Astrocyte (in vitro differentiated cells and primary cell): ENCODE measurements around the gene KIR3DL3. TPM values are rescaled to one million over a fixed set of nuclear protein-coding genes. Genes with fewer than 3 reads are reported as not detected.
"Not testable (repeated sequence)": the region's sequence is repeated elsewhere in the genome, so short reads cannot be mapped to it uniquely, and the experiment has no call there.

Source experiments
- DNase-seq: peaks from one replicate; pipeline ENCODE4 v3.0.0-alpha.2; 2010; ENCODE audit warnings: low read depth
- FAIRE-seq: peaks from 2 replicates; lab custom pipeline; 2011; peaks lifted over from hg19 to GRCh38; lab: Jason Lieb, UNC
- H2AFZ ChIP-seq: 2 replicates; pipeline ENCODE4 v1.6.0; 2012; ENCODE audit warnings: low read depth, low read length, inconsistent platforms
- H3K27ac ChIP-seq: 2 replicates; pipeline ENCODE4 v1.5.1; 2011; ENCODE audit warnings: low read depth, low read length, inconsistent platforms
- H3K27me3 ChIP-seq: 2 replicates; pipeline ENCODE4 v1.6.0; 2011; ENCODE audit warnings: low read length, inconsistent platforms; ENCODE audit not compliant: insufficient read depth
- H3K36me3 ChIP-seq: 2 replicates; pipeline ENCODE4 v1.5.1; 2011; ENCODE audit warnings: low read length, inconsistent platforms; ENCODE audit not compliant: insufficient read depth
- H3K4me1 ChIP-seq: 2 replicates; pipeline ENCODE4 v1.5.1; 2011; ENCODE audit warnings: low read length, inconsistent platforms; ENCODE audit not compliant: insufficient read depth
- H3K4me2 ChIP-seq: 2 replicates; pipeline ENCODE4 v1.6.0; 2012; ENCODE audit warnings: low read length, inconsistent platforms
- H3K4me3 ChIP-seq: 2 replicates; pipeline ENCODE4 v1.5.1; 2011; ENCODE audit warnings: low read depth, mild to moderate bottlenecking, low read length, inconsistent platforms; ENCODE audit not compliant: insufficient read depth
- H3K79me2 ChIP-seq: 2 replicates; pipeline ENCODE4 v1.6.0; 2012; ENCODE audit warnings: mild to moderate bottlenecking, low read length, inconsistent platforms; ENCODE audit not compliant: insufficient read depth
- H3K9ac ChIP-seq: 2 replicates; pipeline ENCODE4 v1.6.0; 2012; ENCODE audit warnings: mild to moderate bottlenecking, low read length, inconsistent platforms
- H3K9me3 ChIP-seq: 2 replicates; pipeline ENCODE4 v1.5.1; 2012; ENCODE audit warnings: low read depth, mild to moderate bottlenecking, low read length, inconsistent platforms; ENCODE audit not compliant: insufficient read depth
- H4K20me1 ChIP-seq: 2 replicates; pipeline ENCODE4 v1.6.0; 2012; ENCODE audit warnings: low read length, inconsistent platforms; ENCODE audit not compliant: insufficient read depth
- H3K27ac Mint-ChIP-seq: one replicate; pipeline ENCODE4 v1.8.0; 2021; ENCODE audit warnings: mild to moderate bottlenecking, mixed read lengths; ENCODE audit not compliant: unreplicated experiment
- H3K27me3 Mint-ChIP-seq: one replicate; pipeline ENCODE4 v1.8.0; 2021; ENCODE audit warnings: low read depth, mixed read lengths; ENCODE audit not compliant: unreplicated experiment
- H3K36me3 Mint-ChIP-seq: one replicate; pipeline ENCODE4 v1.8.0; 2021; ENCODE audit warnings: low read depth, mixed read lengths; ENCODE audit not compliant: unreplicated experiment
- H3K4me1 Mint-ChIP-seq: one replicate; pipeline ENCODE4 v1.8.0; 2021; ENCODE audit warnings: low read depth, mixed read lengths; ENCODE audit not compliant: unreplicated experiment
- H3K4me3 Mint-ChIP-seq: one replicate; pipeline ENCODE4 v1.8.0; 2021; ENCODE audit warnings: mild to moderate bottlenecking, moderate library complexity, mixed read lengths; ENCODE audit not compliant: unreplicated experiment
- H3K9me3 Mint-ChIP-seq: one replicate; pipeline ENCODE4 v1.8.0; 2021; ENCODE audit warnings: mild to moderate bottlenecking, mixed read lengths; ENCODE audit not compliant: unreplicated experiment
- total RNA-seq: library from RNA; stranded (reverse); gene quantifications from 2 replicates; pipeline ENCODE4 v1.2.1, GENCODE V29; 2021

The KIR3DL3 gene
- total RNA-seq, 1 donor from 2014 or later: not detected

DNA sequence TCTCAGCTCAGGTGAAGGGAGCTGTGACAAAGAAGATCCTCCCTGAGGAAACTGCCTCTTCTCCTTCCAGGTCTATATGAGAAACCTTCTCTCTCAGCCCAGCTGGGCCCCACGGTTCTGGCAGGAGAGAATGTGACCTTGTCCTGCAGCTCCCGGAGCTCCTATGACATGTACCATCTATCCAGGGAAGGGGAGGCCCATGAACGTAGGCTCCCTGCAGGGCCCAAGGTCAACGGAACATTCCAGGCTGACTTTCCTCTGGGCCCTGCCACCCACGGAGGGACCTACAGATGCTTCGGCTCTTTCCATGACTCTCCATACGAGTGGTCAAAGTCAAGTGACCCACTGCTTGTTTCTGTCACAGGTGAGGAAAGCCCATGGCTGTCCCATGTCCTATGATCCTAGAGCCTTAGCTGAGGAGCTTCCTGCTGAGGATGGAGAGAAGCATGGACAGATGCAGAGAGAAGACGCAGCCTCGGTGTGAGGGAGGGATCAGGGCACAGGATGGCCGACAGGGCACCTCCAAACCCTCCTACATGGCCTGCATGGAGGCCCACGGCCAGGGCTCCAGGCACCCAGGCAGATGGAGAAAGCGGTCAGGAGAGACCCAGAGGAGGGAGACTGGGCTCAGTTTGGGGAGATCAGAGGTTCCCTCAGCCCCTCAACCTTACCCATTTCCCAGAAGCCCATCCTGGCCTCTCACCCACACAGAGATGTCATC, 51.0 kb downstream of the KIR3DL3 start:
- not testable (repeated sequence) for H3K36me3 ChIP-seq, H2AFZ ChIP-seq, H3K27ac Mint-ChIP-seq, H4K20me1 ChIP-seq, H3K4me3 Mint-ChIP-seq, H3K4me2 ChIP-seq, DNase-seq, H3K36me3 Mint-ChIP-seq, FAIRE-seq, H3K4me1 ChIP-seq, H3K4me1 Mint-ChIP-seq, H3K27ac ChIP-seq, H3K27me3 ChIP-seq, H3K4me3 ChIP-seq, H3K79me2 ChIP-seq, H3K9me3 ChIP-seq, H3K27me3 Mint-ChIP-seq, H3K9ac ChIP-seq
- peaks cover 17% of the 10 kb centered on the region for H3K9me3 Mint-ChIP-seq

- H3K9me3 ChIP-seq, H3K27me3 ChIP-seq, H3K79me2 ChIP-seq, H3K4me2 ChIP-seq, H3K27ac ChIP-seq, H3K36me3 Mint-ChIP-seq, H3K27me3 Mint-ChIP-seq, H3K4me1 Mint-ChIP-seq, H4K20me1 ChIP-seq, H3K9ac ChIP-seq, H3K4me3 ChIP-seq, H3K36me3 ChIP-seq, FAIRE-seq, H3K4me3 Mint-ChIP-seq, H3K27ac Mint-ChIP-seq, H3K4me1 ChIP-seq, DNase-seq, H2AFZ ChIP-seq: not testable (repeated sequence)
- peaks cover 13% of the 10 kb centered on the region for H3K9me3 Mint-ChIP-seq
These were observed 51.6 kb downstream of the KIR3DL3 start for GRCh38 chr19:54775830-54776229.

DNA sequence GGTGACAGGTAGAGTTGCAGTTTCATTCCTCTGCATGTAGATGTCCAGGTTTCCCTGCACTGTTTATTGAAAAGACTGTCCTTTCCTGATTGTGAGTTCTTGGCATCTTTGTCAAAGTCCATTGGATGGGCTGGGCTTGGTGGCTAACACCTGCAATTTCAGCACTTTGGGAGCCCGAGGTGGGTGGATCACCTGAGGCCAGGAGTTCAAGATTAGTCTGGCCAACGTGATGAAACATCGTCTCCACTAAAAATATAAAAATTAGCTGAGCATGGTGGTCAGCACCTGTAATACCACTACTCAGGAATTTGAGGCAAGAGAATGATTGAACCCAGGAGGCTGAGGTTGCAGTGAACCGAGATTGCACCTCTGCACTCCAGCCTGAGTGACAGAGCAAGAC, 53.6 kb downstream of the KIR3DL3 start:
- FAIRE-seq, H3K9me3 ChIP-seq, H3K27ac Mint-ChIP-seq, H3K36me3 Mint-ChIP-seq, H2AFZ ChIP-seq, H3K27ac ChIP-seq, H3K9ac ChIP-seq, H3K4me3 ChIP-seq, H4K20me1 ChIP-seq, H3K27me3 ChIP-seq, H3K4me1 Mint-ChIP-seq, H3K36me3 ChIP-seq, H3K4me1 ChIP-seq, H3K27me3 Mint-ChIP-seq, DNase-seq, H3K79me2 ChIP-seq, H3K4me2 ChIP-seq, H3K4me3 Mint-ChIP-seq: not testable (repeated sequence)
- peaks cover 13% of the 10 kb centered on the region for H3K9me3 Mint-ChIP-seq

DNA sequence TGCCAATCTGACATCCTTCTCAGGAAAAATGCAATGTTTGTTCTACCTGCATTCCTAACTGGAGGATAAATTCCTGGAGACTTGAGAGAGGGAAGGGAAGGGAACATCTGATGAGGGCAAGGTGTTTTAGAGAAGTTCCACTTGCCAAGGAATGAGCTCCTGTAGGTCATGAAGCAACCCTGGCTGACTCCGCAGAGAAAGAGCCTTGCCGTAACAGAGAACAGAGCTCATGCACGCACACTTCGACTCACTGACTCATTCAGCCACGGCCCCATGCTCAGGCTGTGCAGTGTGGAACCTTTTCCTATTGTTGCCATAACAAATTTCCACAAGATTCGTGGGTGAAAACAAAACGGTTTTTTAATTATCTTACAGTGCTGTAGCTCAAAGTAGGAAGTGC, 54.7 kb downstream of the KIR3DL3 start:
- H3K4me3 Mint-ChIP-seq, H3K4me1 ChIP-seq, H3K4me2 ChIP-seq, H3K79me2 ChIP-seq, H3K27ac ChIP-seq, H3K36me3 Mint-ChIP-seq, H3K4me3 ChIP-seq, H3K27me3 ChIP-seq, H4K20me1 ChIP-seq, H3K9ac ChIP-seq, H3K27me3 Mint-ChIP-seq, FAIRE-seq, H3K27ac Mint-ChIP-seq, DNase-seq, H3K36me3 ChIP-seq, H3K9me3 ChIP-seq, H3K4me1 Mint-ChIP-seq, H2AFZ ChIP-seq: not testable (repeated sequence)
- H3K9me3 Mint-ChIP-seq: peaks cover 10% of the 10 kb centered on the region

- H3K4me3 Mint-ChIP-seq: not testable (repeated sequence)
These were observed 58.7 kb downstream of the KIR3DL3 start for GRCh38 chr19:54782916-54783315.

More at GRCh38 chr19:54782916-54783315, 58.7 kb downstream of the KIR3DL3 start:
- H3K9me3 Mint-ChIP-seq: peaks cover 23% of the 10 kb centered on the region
- H3K27me3 ChIP-seq, H3K27me3 Mint-ChIP-seq, H3K9me3 ChIP-seq, H3K9ac ChIP-seq, H2AFZ ChIP-seq, H3K4me1 Mint-ChIP-seq, FAIRE-seq, H3K4me2 ChIP-seq, H4K20me1 ChIP-seq, H3K79me2 ChIP-seq, H3K4me1 ChIP-seq, H3K4me3 ChIP-seq, H3K36me3 Mint-ChIP-seq, DNase-seq, H3K27ac ChIP-seq, H3K36me3 ChIP-seq, H3K27ac Mint-ChIP-seq: not testable (repeated sequence)
